Activated B cell treated with CpG ODN at 0.5 μM for 24 hours (primary cell): ENCODE measurements around the gene CCNI2. TPM values are rescaled to one million over a fixed set of nuclear protein-coding genes. Genes with fewer than 3 reads are reported as not detected.

Source experiments
- ATAC-seq: fragments of 200-7000 bp; cut with Tn5 transposase; one replicate; pipeline ENCODE4 v1.10.0; 2021; ENCODE audit warnings: low read depth, mild to moderate bottlenecking, moderate library complexity
- CTCF ChIA-PET: fragments of 350-600 bp; sonication (Branson Sonifier 250); formaldehyde crosslinking; loops from one replicate; lab custom pipeline; 2021; ENCODE audit warnings: antibody characterized with exemption; lab: Charles Lee
- POLR2A ChIA-PET: fragments of 350-600 bp; sonication (Branson Sonifier 250); formaldehyde crosslinking; loops from one replicate; lab custom pipeline; 2021; ENCODE audit warnings: antibody characterized with exemption; lab: Charles Lee
- DNase-seq: peaks from one replicate; pipeline ENCODE4 v3.0.0; 2022
- H3K27ac Mint-ChIP-seq: one replicate; pipeline ENCODE4 v1.8.0; 2020; ENCODE audit warnings: mixed read lengths
- H3K27me3 Mint-ChIP-seq: one replicate; pipeline ENCODE4 v1.8.0; 2021; ENCODE audit warnings: mixed read lengths
- H3K36me3 Mint-ChIP-seq: one replicate; pipeline ENCODE4 v1.8.0; 2021; ENCODE audit warnings: low read depth, mixed read lengths
- H3K4me1 Mint-ChIP-seq: one replicate; pipeline ENCODE4 v1.8.0; 2021; ENCODE audit warnings: mixed read lengths
- H3K4me3 Mint-ChIP-seq: one replicate; pipeline ENCODE4 v1.8.0; 2020; ENCODE audit warnings: mild to moderate bottlenecking, mixed read lengths
- H3K9me3 Mint-ChIP-seq: one replicate; pipeline ENCODE4 v1.8.0; 2020; ENCODE audit warnings: mixed read lengths
- CTCF ChIP-seq: fragments of 200-600 bp; IDR thresholded peaks from one replicate; pipeline ENCODE4 v1.8.0; 2022; ENCODE audit warnings: antibody characterized with exemption, mild to moderate bottlenecking
- intact Hi-C: fragments of 100-400 bp; cut with micrococcal nuclease; formaldehyde crosslinking; loops from one replicate; pipeline ENCODE4 v1.15.1; 2024
- total RNA-seq: library from RNA; stranded (reverse); gene quantifications from 2 replicates; pipeline ENCODE4 v1.2.3, GENCODE V29; 2022

The CCNI2 gene
- total RNA-seq, 1 donor from 2014 or later, result 0.44 TPM

GRCh38 chr5:132764671-132765238 lies 17.5 kb downstream of the CCNI2 start:
- intact Hi-C loops, result no loop called here
- no peak for DNase-seq
- Mint-ChIP-seq H3K4me1 (no peaks in the 10 kb centered on the region), H3K4me3 (no peak overlapping the region), H3K36me3 (no peaks in the 10 kb centered on the region), H3K27me3 (no peaks in the 10 kb centered on the region), H3K27ac (no peak overlapping the region), H3K9me3 (no peaks in the 10 kb centered on the region)
- CTCF ChIA-PET, result no interaction called here
- POLR2A ChIA-PET, result no interaction called here
- no peak for ATAC-seq
- no peak for TF ChIP-seq CTCF

- Mint-ChIP-seq H3K9me3 (no peaks in the 10 kb centered on the region), H3K4me3 (no peak overlapping the region), H3K27ac (no peak overlapping the region), H3K36me3 (no peaks in the 10 kb centered on the region), H3K27me3 (no peaks in the 10 kb centered on the region), H3K4me1 (no peaks in the 10 kb centered on the region)
- no peak for TF ChIP-seq CTCF
- CTCF ChIA-PET, result no interaction called here
- POLR2A ChIA-PET, result no interaction called here
- DNase-seq, result no peak
- intact Hi-C loops, result no loop called here
- ATAC-seq, result no peak
Observed at GRCh38 chr5:132765311-132766019, 18.2 kb downstream of the CCNI2 start.

GRCh38 chr5:132766020-132766805 lies 19.0 kb downstream of the CCNI2 start:
- CTCF ChIA-PET, result no interaction called here

GRCh38 chr5:132766806-132767055 lies 19.5 kb downstream of the CCNI2 start:
- H3K4me3 Mint-ChIP-seq, result no peak overlapping the region
- H3K27me3 Mint-ChIP-seq, result no peaks in the 10 kb centered on the region
- no peak overlapping the region for H3K27ac Mint-ChIP-seq
- CTCF ChIA-PET, result no interaction called here
- intact Hi-C loops, result no loop called here
- no peaks in the 10 kb centered on the region for H3K36me3 Mint-ChIP-seq
- no peak for TF ChIP-seq CTCF
- H3K4me1 Mint-ChIP-seq, result no peaks in the 10 kb centered on the region
- no peaks in the 10 kb centered on the region for H3K9me3 Mint-ChIP-seq
- POLR2A ChIA-PET, result no interaction called here
- no peak for ATAC-seq
- no peak for DNase-seq

More at GRCh38 chr5:132766020-132766805, 19.0 kb downstream of the CCNI2 start:
- TF ChIP-seq CTCF, result no peak
- no peak overlapping the region for H3K27ac Mint-ChIP-seq
- H3K4me3 Mint-ChIP-seq, result no peak overlapping the region
- ATAC-seq (no peak), DNase-seq (no peak)
- no peaks in the 10 kb centered on the region for H3K36me3 Mint-ChIP-seq
- H3K9me3 Mint-ChIP-seq, result no peaks in the 10 kb centered on the region
- intact Hi-C loops, result no loop called here
- POLR2A ChIA-PET, result no interaction called here
- H3K27me3 Mint-ChIP-seq, result no peaks in the 10 kb centered on the region
- H3K4me1 Mint-ChIP-seq, result no peaks in the 10 kb centered on the region

GRCh38 chr5:132767150-132767549 lies 19.9 kb downstream of the CCNI2 start:
- H3K9me3 Mint-ChIP-seq, result no peaks in the 10 kb centered on the region
- no peaks in the 10 kb centered on the region for H3K27me3 Mint-ChIP-seq
- CTCF ChIA-PET, result no interaction called here
- ATAC-seq (no peak), DNase-seq (no peak)
- POLR2A ChIA-PET, result no interaction called here
- H3K36me3 Mint-ChIP-seq, result no peaks in the 10 kb centered on the region
- no peaks in the 10 kb centered on the region for H3K4me1 Mint-ChIP-seq
- no peak for TF ChIP-seq CTCF
- no peak overlapping the region for H3K27ac Mint-ChIP-seq
- no peak overlapping the region for H3K4me3 Mint-ChIP-seq
- intact Hi-C loops, result no loop called here
